Renal cortical epithelial cell (primary cell): Measurements from ENCODE around the gene NADK2. TPM values are rescaled to one million over a fixed set of nuclear protein-coding genes. Genes with fewer than 3 reads are reported as not detected.
"Not testable (repeated sequence)": the region's sequence is repeated elsewhere in the genome, so short reads cannot be mapped to it uniquely, and the experiment has no call there.

Experiments used
- DNase-seq: peaks from one replicate; pipeline ENCODE4 v3.0.0-alpha.2; 2011; ENCODE audit warnings: low read depth
- total RNA-seq: library from RNA; depleted of rRNA; stranded (reverse); fragments of >200 nt; gene quantifications from 2 replicates; pipeline ENCODE4 v1.2.3, GENCODE V29; 2014

The NADK2 gene
- total RNA-seq = 22.6 and 52.9 TPM in 2 replicates

- peak; percentile 85 for DNase-seq
These were observed at the start of gene NADK2 for GRCh38 chr5:36241631-36242533. NADK2 (minus strand) TSS chr5:36241925; CDS start chr5:36241798, 127 bp downstream.

DNA sequence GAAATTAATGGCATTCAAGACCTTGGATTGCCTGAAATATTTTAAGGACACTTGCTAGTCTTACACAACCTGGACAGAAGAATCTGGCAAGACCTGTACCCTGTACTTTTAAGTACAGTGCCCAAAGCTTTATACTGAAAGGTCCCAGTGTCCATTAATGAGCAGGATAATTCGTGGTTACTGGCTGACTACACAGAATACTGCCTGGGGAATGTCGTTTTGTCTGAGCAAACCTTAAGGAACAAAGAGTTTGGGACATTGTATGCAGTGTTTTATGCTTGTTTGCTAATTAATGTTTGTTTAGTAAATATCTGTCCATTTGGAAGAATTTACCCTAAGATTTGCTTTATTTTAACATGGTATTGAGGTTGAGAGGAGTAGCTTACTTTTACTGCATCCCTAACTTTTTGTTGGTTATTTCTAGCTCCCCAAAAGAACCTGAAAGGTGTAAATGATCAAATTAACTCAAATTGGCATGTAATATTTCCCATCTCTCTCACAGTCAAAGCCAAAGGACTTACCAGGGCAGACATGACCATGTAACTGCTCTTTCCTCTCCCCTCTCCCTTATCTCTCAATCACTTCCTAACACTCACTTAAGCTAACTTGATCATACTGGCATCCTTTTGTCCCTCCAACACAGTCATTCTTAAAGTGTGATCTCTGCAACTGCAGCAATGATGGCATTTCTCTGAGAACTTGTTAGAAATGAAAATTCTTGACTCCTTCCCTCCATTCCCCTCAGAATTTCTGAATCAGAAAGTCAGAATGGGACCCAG lies 44.3 kb upstream of the NADK2 start:
- DNase-seq = no peak

GRCh38 chr5:36283775-36284174 lies 42.0 kb upstream of the NADK2 start:
- DNase-seq = not testable (repeated sequence)

- no peak for DNase-seq
These were observed 39.9 kb upstream of the NADK2 start for GRCh38 chr5:36281626-36282025.

- no peak for DNase-seq
These were observed 37.5 kb upstream of the NADK2 start for GRCh38 chr5:36279054-36279698.

- DNase-seq = no peak
These were observed 35.9 kb upstream of the NADK2 start for GRCh38 chr5:36277521-36278176.

DNA sequence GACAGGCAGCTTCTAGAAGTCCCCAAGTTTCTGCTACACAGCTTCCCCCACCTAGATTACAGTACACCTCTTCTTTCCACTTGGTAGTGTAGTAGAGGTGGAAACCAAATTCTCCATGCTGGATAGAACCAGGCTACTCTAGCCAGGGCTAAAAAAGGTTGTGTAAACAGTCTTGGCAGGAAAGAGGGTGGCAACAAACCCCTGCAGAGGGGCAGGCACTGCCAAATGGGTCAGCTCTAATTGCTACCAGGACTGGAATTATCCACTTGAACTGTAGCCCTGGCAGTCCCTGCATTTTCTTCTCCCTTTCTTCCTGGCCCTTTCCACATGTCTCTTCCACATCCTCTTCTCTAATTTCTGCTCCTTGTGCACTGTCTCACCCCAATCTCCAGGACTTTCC lies 35.1 kb upstream of the NADK2 start:
- no peak for DNase-seq

DNA sequence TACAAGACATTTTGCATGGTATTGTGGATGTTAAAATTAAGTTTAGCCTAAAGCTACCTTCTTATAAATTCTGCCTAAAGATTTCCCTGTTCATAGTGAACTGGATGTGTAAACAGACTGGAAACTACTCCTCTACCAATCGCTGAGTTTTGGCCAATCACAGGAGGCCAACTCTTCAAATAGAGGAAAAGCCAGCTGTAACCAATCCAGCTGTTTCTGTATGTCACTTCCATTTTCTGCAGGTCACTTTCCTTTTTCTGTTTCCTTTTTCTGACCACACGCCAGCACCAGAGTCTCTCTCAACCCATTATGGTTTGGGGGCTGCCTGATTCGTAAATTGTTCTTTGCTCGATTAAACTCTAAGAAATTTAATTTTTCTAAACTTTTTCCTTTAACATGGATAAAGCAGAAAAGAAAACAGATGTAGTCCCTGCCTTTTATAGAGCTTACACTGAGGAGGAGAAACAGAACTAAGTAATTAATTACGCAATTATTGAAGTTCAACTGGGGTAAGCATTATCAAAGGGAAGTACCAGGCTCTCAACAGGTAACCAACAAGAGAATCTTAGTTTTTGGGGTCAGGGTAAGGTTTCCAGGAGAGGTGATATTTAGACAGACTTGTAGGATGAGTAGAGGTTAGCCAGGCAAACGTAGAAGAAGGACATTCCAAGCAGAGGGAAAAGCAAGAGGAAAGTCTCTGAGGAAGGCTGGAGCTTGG lies 32.2 kb upstream of the NADK2 start:
- DNase-seq = no peak

DNA sequence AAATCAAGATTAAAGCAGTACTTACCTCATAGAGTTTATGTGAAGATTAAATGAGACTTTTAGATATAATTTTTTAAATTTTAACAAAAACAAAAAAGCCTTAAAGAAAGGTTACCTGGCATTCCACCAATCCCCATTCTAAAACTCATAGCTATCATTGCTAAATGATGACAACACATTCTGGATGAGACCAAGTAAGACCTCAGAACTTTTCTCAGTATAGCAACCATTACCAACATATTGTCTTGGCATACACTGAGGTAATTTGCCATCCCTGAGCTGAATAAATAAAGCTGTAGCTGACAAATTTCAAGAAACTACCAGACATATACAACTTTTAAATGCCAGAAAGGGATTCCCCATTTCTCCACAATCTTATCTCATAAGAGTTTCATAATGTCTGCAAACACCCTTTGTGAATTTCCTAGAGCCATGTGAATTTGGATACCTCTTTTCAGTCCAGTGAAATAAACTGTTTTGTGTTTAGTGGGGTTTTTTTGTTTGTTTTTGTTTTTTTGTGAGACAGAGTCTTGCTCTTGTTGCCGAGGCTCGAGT lies 30.5 kb upstream of the NADK2 start:
- DNase-seq = no peak

- no peak for DNase-seq
These were observed 29.3 kb upstream of the NADK2 start for GRCh38 chr5:36270876-36271575.

DNA sequence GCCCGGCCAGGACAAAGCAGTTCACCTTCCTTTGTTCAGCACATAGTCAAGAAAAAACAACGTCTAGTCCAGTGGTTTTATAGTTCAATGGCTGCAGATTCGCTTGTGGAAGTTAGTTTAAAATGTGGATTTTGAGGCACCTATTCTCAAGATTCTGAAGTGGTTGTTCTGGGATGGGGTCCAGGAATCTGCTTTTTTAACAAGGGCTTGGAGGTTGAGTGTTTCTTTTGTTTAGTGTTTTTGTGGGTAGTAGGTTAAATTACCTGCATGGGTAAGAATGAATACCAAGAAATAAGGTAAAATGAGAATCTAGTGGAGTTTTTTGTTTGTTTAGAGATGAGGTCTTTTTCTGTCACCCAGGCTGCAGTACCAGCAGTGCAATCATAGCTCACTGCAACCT lies 28.4 kb upstream of the NADK2 start:
- no peak for DNase-seq

- no peak for DNase-seq
These were observed 27.8 kb upstream of the NADK2 start for GRCh38 chr5:36269478-36269877.

DNA sequence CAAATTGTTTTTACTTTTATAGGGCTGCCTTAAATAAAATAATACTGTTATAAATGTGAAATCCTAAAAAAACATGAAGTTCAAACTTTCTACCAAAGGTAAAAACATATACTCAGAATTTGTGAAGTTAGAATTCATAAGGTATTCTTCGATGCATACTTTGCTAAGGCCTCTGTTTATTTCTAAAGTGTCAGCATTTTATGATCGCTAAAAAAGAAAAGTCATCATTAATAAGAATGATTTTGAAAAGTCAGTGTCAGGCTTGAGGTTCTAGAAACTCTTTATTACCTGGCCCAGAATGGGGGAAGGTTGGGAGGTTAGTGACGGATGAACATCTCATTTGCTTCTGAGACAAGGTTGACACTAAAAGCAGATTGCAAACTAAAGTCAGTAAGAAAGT lies 26.2 kb upstream of the NADK2 start:
- no peak for DNase-seq

- DNase-seq = no peak
These were observed 22.6 kb upstream of the NADK2 start for GRCh38 chr5:36264202-36264760.

GRCh38 chr5:36261186-36261585 lies 19.5 kb upstream of the NADK2 start:
- no peak for DNase-seq

- DNase-seq = no peak
These were observed 11.8 kb upstream of the NADK2 start for GRCh38 chr5:36253575-36253974.

DNA sequence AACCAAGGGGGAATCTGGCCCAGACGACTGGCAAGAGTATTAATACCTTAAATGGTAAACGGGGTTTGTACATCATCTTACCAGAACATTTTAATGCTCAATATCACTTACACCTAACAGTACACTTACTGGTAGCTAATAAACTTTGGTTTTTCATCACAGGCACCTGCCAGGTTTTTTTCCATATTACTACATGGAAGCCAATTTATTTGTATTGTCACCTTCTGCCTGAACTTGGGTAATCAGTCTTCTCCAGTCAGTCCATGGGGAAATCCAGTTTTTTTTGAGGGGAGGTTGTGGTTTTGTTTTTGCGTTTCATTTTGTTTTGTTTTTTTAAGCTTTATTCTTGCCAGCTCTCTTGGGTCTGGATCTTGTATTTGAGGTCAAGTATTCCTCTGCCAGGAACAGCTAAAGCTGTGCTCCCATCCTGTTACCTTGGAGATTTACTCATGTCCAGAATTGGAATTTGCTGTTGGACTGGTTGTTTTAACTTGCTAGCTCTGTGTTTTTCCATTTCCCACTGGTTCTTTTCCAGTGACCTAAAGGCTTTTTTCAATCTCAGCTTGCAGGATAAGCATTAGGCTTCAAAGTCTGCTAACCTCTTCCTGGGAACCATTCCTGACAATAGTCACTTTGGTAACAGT lies 11.1 kb upstream of the NADK2 start:
- DNase-seq = peak; percentile 48

- DNase-seq = no peak
These were observed 9.5 kb upstream of the NADK2 start for GRCh38 chr5:36251218-36251617.

DNA sequence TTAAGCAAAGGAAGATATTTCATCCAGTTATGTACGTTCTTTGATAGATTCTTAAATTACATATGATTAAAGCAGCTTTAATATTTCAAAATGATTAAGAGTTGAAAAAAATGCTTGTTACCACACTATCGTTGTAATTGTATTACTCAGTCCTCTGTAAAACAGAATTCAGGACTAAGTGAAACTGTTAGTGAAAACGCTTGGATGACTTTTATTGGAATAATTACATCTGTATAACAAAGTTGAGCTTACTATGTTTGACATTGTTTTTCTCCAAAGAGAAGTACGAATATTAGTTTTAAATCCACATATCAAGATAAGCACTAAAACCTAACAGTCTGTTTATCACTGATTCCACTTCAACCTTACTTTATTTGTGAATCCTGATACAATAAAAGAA lies 8.7 kb upstream of the NADK2 start:
- no peak for DNase-seq
